CD4-positive, alpha-beta memory T cell (primary cell): ENCODE data around the gene CYTH3. TPM values are rescaled to one million over a fixed set of nuclear protein-coding genes. Genes with fewer than 3 reads are reported as not detected.

Experiments
- CTCF ChIA-PET: fragments of 350-600 bp; sonication (Branson Sonifier 250); formaldehyde crosslinking; loops from one replicate; lab custom pipeline; 2021; ENCODE audit warnings: inconsistent platforms; ENCODE audit not compliant: partially characterized antibody; lab: Charles Lee
- POLR2A ChIA-PET: fragments of 350-600 bp; sonication (Branson Sonifier 250); formaldehyde crosslinking; loops from one replicate; lab custom pipeline; 2021; ENCODE audit not compliant: partially characterized antibody; lab: Charles Lee
- DNase-seq, 5 donors: peaks; one replicate each; pipeline versions ENCODE4 v3.0.0 to v3.0.0-alpha.2; 2020 to 2022; ENCODE audit warnings: mixed read lengths in 1 of 5
- H3K27ac ChIP-seq: one replicate; pipeline ENCODE4 v1.7.0; 2013; ENCODE audit warnings: low read depth, low read length
- H3K27me3 ChIP-seq: 2 replicates; pipeline ENCODE4 v1.7.0; 2013; ENCODE audit warnings: mild to moderate bottlenecking, low read length, moderate library complexity; ENCODE audit not compliant: insufficient read depth
- H3K36me3 ChIP-seq: 2 replicates; pipeline ENCODE4 v1.7.0; 2013; ENCODE audit warnings: mild to moderate bottlenecking, low read length, moderate library complexity; ENCODE audit not compliant: insufficient read depth
- H3K4me1 ChIP-seq: 2 replicates; pipeline ENCODE4 v1.7.0; 2013; ENCODE audit warnings: mild to moderate bottlenecking, low read length, moderate library complexity; ENCODE audit not compliant: insufficient read depth
- H3K4me3 ChIP-seq, 2 donors: one replicate each; pipeline ENCODE4 v1.7.0; 2013; ENCODE audit warnings: low read length in 2 of 2, mild to moderate bottlenecking in 1 of 2
- H3K9me3 ChIP-seq, 2 donors: one replicate each; pipeline ENCODE4 v1.7.0; 2013; ENCODE audit warnings: low read length in 2 of 2, control low read depth in 1 of 2; ENCODE audit not compliant: control insufficient read depth in 1 of 2
- H3K27ac Mint-ChIP-seq, 7 donors: one replicate each; pipeline ENCODE4 v1.8.0; 2020 to 2021; ENCODE audit warnings: mixed read lengths in 7 of 7, mild to moderate bottlenecking in 6 of 7, inconsistent platforms in 3 of 7, moderate library complexity in 3 of 7
- H3K27me3 Mint-ChIP-seq, 2 donors: one replicate each; pipeline ENCODE4 v1.8.0; 2020 to 2021; ENCODE audit warnings: mixed read lengths in 2 of 2
- H3K36me3 Mint-ChIP-seq, 2 donors: one replicate each; pipeline ENCODE4 v1.8.0; 2020 to 2021; ENCODE audit warnings: mixed read lengths in 2 of 2, inconsistent platforms in 1 of 2, mild to moderate bottlenecking in 1 of 2
- H3K4me1 Mint-ChIP-seq, 4 donors: one replicate each; pipeline ENCODE4 v1.8.0; 2020 to 2021; ENCODE audit warnings: mixed read lengths in 4 of 4, mild to moderate bottlenecking in 1 of 4
- H3K4me3 Mint-ChIP-seq, 8 donors: one replicate each; pipeline ENCODE4 v1.8.0; 2020 to 2021; ENCODE audit warnings: mixed read lengths in 8 of 8, mild to moderate bottlenecking in 7 of 8, moderate library complexity in 6 of 8, inconsistent platforms in 3 of 8
- H3K9me3 Mint-ChIP-seq, 8 donors: one replicate each; pipeline ENCODE4 v1.8.0; 2020 to 2021; ENCODE audit warnings: mixed read lengths in 8 of 8, mild to moderate bottlenecking in 5 of 8, inconsistent platforms in 3 of 8, moderate library complexity in 1 of 8
- intact Hi-C: fragments of 100-400 bp; cut with micrococcal nuclease; formaldehyde crosslinking; loops from one replicate; pipeline ENCODE4 v1.15.1; 2023
- polyA plus RNA-seq, 2 donors: library from polyadenylated mRNA; unstranded; fragments of 300-500 nt; fragmentation: Illumina TruSeq; gene quantifications; one replicate each; pipeline ENCODE4 v1.2.3, GENCODE V29; 2021
- total RNA-seq, 2 experiments: library from RNA; stranded (reverse); gene quantifications; one replicate each; pipeline ENCODE4 v1.2.3, GENCODE V29; 2021

The CYTH3 gene
- total and polyA plus RNA-seq, 4 experiments from 2014 or later, result 4.0 to 9.1 (median 7.2) TPM

GRCh38 chr7:6268023-6268900 is 4.2 kb downstream of the CYTH3 start:
- Mint-ChIP-seq H3K9me3 (no peaks in the 10 kb centered on the region), H3K27me3 (peaks cover 6 to 7% of the 10 kb centered on the region in 2 donors), H3K4me3 (peak overlapping the region in 1 of 8 donors; percentile 55), H3K4me1 (peaks cover 17 to 36% (median 23%) of the 10 kb centered on the region in 4 donors), H3K36me3 (peaks cover 0 to 2% of the 10 kb centered on the region in 2 donors), H3K27ac (peak overlapping the region in 3 of 7 donors; percentile 15 to 77 (median 48))
- POLR2A ChIA-PET, result no interaction called here
- H3K4me3 ChIP-seq, result no peak overlapping the region
- CTCF ChIA-PET, result interaction anchor here (2.1 kb wide), 1 partner anchor 56 kb away, joined by 5 read pairs; no protein-coding TSS in a partner anchor
- H3K27me3 ChIP-seq, result peaks cover 7% of the 10 kb centered on the region
- H3K4me1 ChIP-seq, result peaks cover 26% of the 10 kb centered on the region
- no peaks in the 10 kb centered on the region for H3K9me3 ChIP-seq
- no peaks in the 10 kb centered on the region for H3K36me3 ChIP-seq
- H3K27ac ChIP-seq, result no peak overlapping the region
- DNase-seq, result no peak
- intact Hi-C loops, result no loop called here

GRCh38 chr7:6266699-6267098 is 5.7 kb downstream of the CYTH3 start:
- H3K27me3 ChIP-seq, result peaks cover 7% of the 10 kb centered on the region
- H3K4me3 Mint-ChIP-seq, result no peak overlapping the region
- H3K4me1 Mint-ChIP-seq, result peaks cover 21 to 41% (median 25%) of the 10 kb centered on the region in 4 donors
- H3K27me3 Mint-ChIP-seq, result peaks cover 6 to 7% of the 10 kb centered on the region in 2 donors
- peaks cover 0 to 2% of the 10 kb centered on the region in 2 donors for H3K36me3 Mint-ChIP-seq
- no peaks in the 10 kb centered on the region for H3K9me3 Mint-ChIP-seq
- CTCF ChIA-PET, result interaction anchor here (1.5 kb wide), 1 partner anchor 54 kb away, joined by 3 read pairs; no protein-coding TSS in a partner anchor
- no peak overlapping the region for H3K4me3 ChIP-seq
- intact Hi-C loops, result no loop called here
- peak overlapping the region in 3 of 7 donors; percentile 6 to 67 (median 13) for H3K27ac Mint-ChIP-seq
- no peak for DNase-seq
- peaks cover 26% of the 10 kb centered on the region for H3K4me1 ChIP-seq
- POLR2A ChIA-PET, result no interaction called here
- no peaks in the 10 kb centered on the region for H3K9me3 ChIP-seq
- H3K27ac ChIP-seq, result no peak overlapping the region
- no peaks in the 10 kb centered on the region for H3K36me3 ChIP-seq

- intact Hi-C loops, result no loop called here
- H3K4me1 ChIP-seq, result peaks cover 29% of the 10 kb centered on the region
- ChIA-PET POLR2A (interaction anchor here (1.1 kb wide), 1 partner anchor 9 kb away, joined by 5 read pairs; no protein-coding TSS in a partner anchor), CTCF (interaction anchor here (2.4 kb wide), 1 partner anchor 8 kb away, joined by 16 read pairs; no protein-coding TSS in a partner anchor)
- Mint-ChIP-seq H3K9me3 (no peaks in the 10 kb centered on the region), H3K27ac (peak overlapping the region; percentile 6 to 93 (median 38)), H3K36me3 (no peaks in the 10 kb centered on the region), H3K27me3 (no peaks in the 10 kb centered on the region), H3K4me1 (peaks cover 23 to 51% (median 41%) of the 10 kb centered on the region in 4 donors), H3K4me3 (peak overlapping the region in 2 of 8 donors; percentile 33 to 49)
- no peak overlapping the region for H3K27ac ChIP-seq
- no peak for DNase-seq
- H3K36me3 ChIP-seq, result no peaks in the 10 kb centered on the region
- H3K27me3 ChIP-seq, result no peaks in the 10 kb centered on the region
- no peaks in the 10 kb centered on the region for H3K9me3 ChIP-seq
- no peak overlapping the region for H3K4me3 ChIP-seq
Observed at GRCh38 chr7:6262221-6262620, 10.2 kb downstream of the CYTH3 start.

- H3K9me3 Mint-ChIP-seq, result no peaks in the 10 kb centered on the region
- H3K36me3 ChIP-seq, result no peaks in the 10 kb centered on the region
- H3K4me1 Mint-ChIP-seq, result peaks cover 28 to 52% (median 45%) of the 10 kb centered on the region in 4 donors
- no peaks in the 10 kb centered on the region for H3K36me3 Mint-ChIP-seq
- ChIA-PET POLR2A (interaction anchor here (1.1 kb wide), 1 partner anchor 10 kb away, joined by 5 read pairs; no protein-coding TSS in a partner anchor), CTCF (interaction anchor here (2.4 kb wide), 1 partner anchor 9 kb away, joined by 16 read pairs; no protein-coding TSS in a partner anchor)
- no peaks in the 10 kb centered on the region for H3K27me3 Mint-ChIP-seq
- H3K4me1 ChIP-seq, result peaks cover 34% of the 10 kb centered on the region
- H3K27ac ChIP-seq, result no peak overlapping the region
- H3K4me3 Mint-ChIP-seq, result peak overlapping the region in 2 of 8 donors; percentile 8 to 33
- intact Hi-C loops, result no loop called here
- no peaks in the 10 kb centered on the region for H3K9me3 ChIP-seq
- peak overlapping the region in 4 of 7 donors; percentile 6 to 87 (median 55) for H3K27ac Mint-ChIP-seq
- H3K27me3 ChIP-seq, result no peaks in the 10 kb centered on the region
- H3K4me3 ChIP-seq, result no peak overlapping the region
- no peak for DNase-seq
Observed at GRCh38 chr7:6261699-6262098, 10.7 kb downstream of the CYTH3 start.

- CTCF ChIA-PET, result interaction anchor here (0.5 to 2.4 kb wide), 5 partner anchors 9 to 31 kb away, joined by 3 to 16 read pairs (median 4); no protein-coding TSS in a partner anchor
Observed at GRCh38 chr7:6260291-6261187, 11.9 kb downstream of the CYTH3 start.

GRCh38 chr7:6259257-6259656 is 13.2 kb downstream of the CYTH3 start:
- Mint-ChIP-seq H3K4me1 (peaks cover 30 to 63% (median 50%) of the 10 kb centered on the region in 4 donors), H3K27ac (peak overlapping the region in 3 of 7 donors; percentile 67 to 95 (median 94)), H3K9me3 (no peaks in the 10 kb centered on the region), H3K4me3 (peak overlapping the region in 3 of 8 donors; percentile 11 to 76 (median 67)), H3K36me3 (no peaks in the 10 kb centered on the region), H3K27me3 (peaks cover 0 to 2% of the 10 kb centered on the region in 2 donors)
- intact Hi-C loops, result no loop called here
- Histone ChIP-seq H3K36me3 (no peaks in the 10 kb centered on the region), H3K4me3 (no peak overlapping the region), H3K27ac (peak overlapping the region; percentile 6), H3K4me1 (peaks cover 40% of the 10 kb centered on the region), H3K9me3 (no peaks in the 10 kb centered on the region), H3K27me3 (no peaks in the 10 kb centered on the region)
- ChIA-PET POLR2A (no interaction called here), CTCF (no interaction called here)
- no peak for DNase-seq

More at GRCh38 chr7:6260291-6261187, 11.9 kb downstream of the CYTH3 start:
- Mint-ChIP-seq H3K9me3 (no peaks in the 10 kb centered on the region), H3K4me1 (peaks cover 32 to 59% (median 49%) of the 10 kb centered on the region in 4 donors), H3K27me3 (no peaks in the 10 kb centered on the region), H3K27ac (peak overlapping the region in 5 of 7 donors; percentile 47 to 83 (median 82)), H3K36me3 (no peaks in the 10 kb centered on the region), H3K4me3 (peak overlapping the region in 2 of 8 donors; percentile 2 to 5)
- H3K4me3 ChIP-seq, result no peak overlapping the region
- no peaks in the 10 kb centered on the region for H3K27me3 ChIP-seq
- H3K27ac ChIP-seq, result no peak overlapping the region
- no peaks in the 10 kb centered on the region for H3K9me3 ChIP-seq
- intact Hi-C loops, result no loop called here
- POLR2A ChIA-PET, result interaction anchor here (1.4 to 1.6 kb wide), 2 partner anchors 11 to 39 kb away, joined by 4 to 8 read pairs; no protein-coding TSS in a partner anchor
- peaks cover 40% of the 10 kb centered on the region for H3K4me1 ChIP-seq
- no peak for DNase-seq
- no peaks in the 10 kb centered on the region for H3K36me3 ChIP-seq
